Vagina (tissue), 2 donors: ENCODE measurements around the gene SAMMSON.

Experiments
- POLR2A ChIP-seq, 2 donors: fragments of 450-650 bp; IDR thresholded peaks; one replicate each; pipeline ENCODE4 v1.6.1; 2017; ENCODE audit warnings: antibody characterized with exemption in 2 of 2, mild to moderate bottlenecking in 2 of 2, moderate library complexity in 2 of 2
- POLR2AphosphoS5 ChIP-seq, 2 donors: sonication (generic); formaldehyde crosslinking; IDR thresholded peaks; one replicate each; pipeline ENCODE4 v1.9.0; 2017; ENCODE audit warnings: antibody characterized with exemption in 2 of 2, mild to moderate bottlenecking in 2 of 2, low read depth in 1 of 2; ENCODE audit not compliant: insufficient read depth in 1 of 2
- TF ChIP-seq, protein P1 (sequence below), 3 experiments: fragments of 450-650 bp in 2 of 3; fragments of 200-600 bp in 1 of 3; sonication (generic) in 1 of 3; IDR thresholded peaks; one replicate each; pipeline ENCODE4 v1.5.1; 2017 to 2019; ENCODE audit warnings: antibody characterized with exemption in 3 of 3, mild to moderate bottlenecking in 2 of 3, moderate library complexity in 2 of 3

DNA sequence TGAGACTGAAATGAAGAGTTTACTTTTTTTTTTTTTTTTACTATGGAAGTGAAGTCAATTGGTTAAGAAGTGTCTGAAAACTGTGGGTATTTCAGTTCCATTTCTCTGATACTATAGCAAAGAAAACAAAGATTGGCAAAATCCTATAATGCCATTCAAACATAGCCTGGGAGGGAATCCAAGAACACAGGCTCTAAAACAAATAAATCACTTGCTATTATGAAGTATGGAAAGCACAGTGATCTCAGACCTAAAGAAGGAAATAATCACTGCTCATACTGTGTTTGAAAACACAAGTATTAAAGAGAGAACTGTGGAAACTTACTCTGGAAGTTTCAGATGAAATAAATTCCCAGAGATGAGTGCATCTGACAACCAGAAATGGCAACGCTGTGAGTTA, 12.0 kb downstream of the SAMMSON start:
- TF ChIP-seq, protein P1, sequence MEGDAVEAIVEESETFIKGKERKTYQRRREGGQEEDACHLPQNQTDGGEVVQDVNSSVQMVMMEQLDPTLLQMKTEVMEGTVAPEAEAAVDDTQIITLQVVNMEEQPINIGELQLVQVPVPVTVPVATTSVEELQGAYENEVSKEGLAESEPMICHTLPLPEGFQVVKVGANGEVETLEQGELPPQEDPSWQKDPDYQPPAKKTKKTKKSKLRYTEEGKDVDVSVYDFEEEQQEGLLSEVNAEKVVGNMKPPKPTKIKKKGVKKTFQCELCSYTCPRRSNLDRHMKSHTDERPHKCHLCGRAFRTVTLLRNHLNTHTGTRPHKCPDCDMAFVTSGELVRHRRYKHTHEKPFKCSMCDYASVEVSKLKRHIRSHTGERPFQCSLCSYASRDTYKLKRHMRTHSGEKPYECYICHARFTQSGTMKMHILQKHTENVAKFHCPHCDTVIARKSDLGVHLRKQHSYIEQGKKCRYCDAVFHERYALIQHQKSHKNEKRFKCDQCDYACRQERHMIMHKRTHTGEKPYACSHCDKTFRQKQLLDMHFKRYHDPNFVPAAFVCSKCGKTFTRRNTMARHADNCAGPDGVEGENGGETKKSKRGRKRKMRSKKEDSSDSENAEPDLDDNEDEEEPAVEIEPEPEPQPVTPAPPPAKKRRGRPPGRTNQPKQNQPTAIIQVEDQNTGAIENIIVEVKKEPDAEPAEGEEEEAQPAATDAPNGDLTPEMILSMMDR (IDR thresholded peaks at IDR 0.05), result no peak
- no peak for TF ChIP-seq POLR2AphosphoS5 (IDR thresholded peaks at IDR 0.05; ENCODE audit: insufficient read depth in 1 of 2, low read depth in 1 of 2)
- no peak for TF ChIP-seq POLR2A (IDR thresholded peaks at IDR 0.05)
